PC-3 (cell line): ENCODE data around the gene DAB1. TPM values are rescaled to one million over a fixed set of nuclear protein-coding genes. Genes with fewer than 3 reads are reported as not detected.

Experiments
- ATAC-seq: fragments of 200-7000 bp; cut with Tn5 transposase; 2 replicates; pipeline ENCODE4 v1.9.1; 2020; ENCODE audit warnings: mild to moderate bottlenecking, moderate library complexity
- BruUV-seq: library from RNA; stranded (reverse); fragments of 400-500 nt; replicated peaks from 2 replicates; lab custom pipeline; 2021; lab: Mats Ljungman, UMichigan
- CTCF ChIA-PET: fragments of 300-600 bp; sonication (Branson Sonifier 250); formaldehyde crosslinking; loops from one replicate; lab custom pipeline; 2022; ENCODE audit warnings: antibody characterized with exemption; lab: Charles Lee
- POLR2A ChIA-PET: fragments of 300-600 bp; sonication (Branson Sonifier 250); formaldehyde crosslinking; loops from one replicate; lab custom pipeline; 2022; ENCODE audit warnings: antibody characterized with exemption; ENCODE audit not compliant: unreplicated experiment; lab: Charles Lee
- DNase-seq: peaks from one replicate; pipeline ENCODE4 v3.0.0-alpha.2; 2015
- H2AFZ ChIP-seq: fragments of 300-600 bp; sonication (generic); 2 replicates; pipeline ENCODE4 v1.6.0; 2016; ENCODE audit warnings: antibody characterized with exemption, low read length
- H3F3A ChIP-seq: fragments of 300-600 bp; sonication (generic); one replicate; pipeline ENCODE4 v1.6.0; 2017; ENCODE audit warnings: antibody characterized with exemption, low read length, control low read depth, mild to moderate bottlenecking; ENCODE audit not compliant: unreplicated experiment
- H3K27ac ChIP-seq: fragments of 300-600 bp; sonication (generic); 2 replicates; pipeline ENCODE4 v1.5.1; 2016; ENCODE audit warnings: mild to moderate bottlenecking, low read length
- H3K27me3 ChIP-seq: fragments of 300-600 bp; sonication (generic); 2 replicates; pipeline ENCODE4 v1.6.1; 2016; ENCODE audit warnings: low read length, mixed read lengths
- H3K36me3 ChIP-seq: fragments of 300-600 bp; sonication (generic); 2 replicates; pipeline ENCODE4 v1.6.1; 2016; ENCODE audit warnings: low read depth, mixed run types, low read length, mixed read lengths
- H3K4me1 ChIP-seq: fragments of 300-600 bp; sonication (generic); 2 replicates; pipeline ENCODE4 v1.5.1; 2016; ENCODE audit warnings: low read length; ENCODE audit not compliant: insufficient read depth
- H3K4me2 ChIP-seq: fragments of 300-600 bp; sonication (generic); 2 replicates; pipeline ENCODE4 v1.6.0; 2016; ENCODE audit warnings: low read length
- H3K4me3 ChIP-seq: fragments of 300-600 bp; sonication (generic); 2 replicates; pipeline ENCODE4 v1.5.1; 2016; ENCODE audit warnings: mild to moderate bottlenecking, low read length, mixed read lengths
- H3K79me2 ChIP-seq: fragments of 300-600 bp; sonication (generic); 2 replicates; pipeline ENCODE4 v1.6.1; 2017; ENCODE audit warnings: low read length, mixed read lengths
- H3K9ac ChIP-seq: fragments of 300-600 bp; sonication (generic); 2 replicates; pipeline ENCODE4 v1.6.0; 2016; ENCODE audit warnings: mild to moderate bottlenecking, low read length
- H3K9me2 ChIP-seq: fragments of 300-600 bp; sonication (generic); replicated peaks from 2 replicates; pipeline ENCODE4 v1.6.1; 2016; ENCODE audit warnings: mixed run types, low read length, mixed read lengths
- H3K9me3 ChIP-seq: fragments of 300-600 bp; sonication (generic); 2 replicates; pipeline ENCODE4 v1.6.1; 2016; ENCODE audit warnings: low read length, mixed read lengths
- H4K20me1 ChIP-seq: fragments of 300-600 bp; sonication (generic); 2 replicates; pipeline ENCODE4 v1.6.1; 2016; ENCODE audit warnings: low read length, mixed read lengths
- EZH2 ChIP-seq: fragments of 300-600 bp; sonication (generic); IDR thresholded peaks from one replicate; pipeline ENCODE4 v1.6.1; 2017; ENCODE audit warnings: antibody characterized with exemption, mild to moderate bottlenecking, low read length; ENCODE audit not compliant: unreplicated experiment
- EZH2phosphoT487 ChIP-seq: fragments of 300-600 bp; sonication (generic); IDR thresholded peaks from 2 replicates; pipeline ENCODE4 v1.6.1; 2018; ENCODE audit warnings: mild to moderate bottlenecking, antibody characterized with exemption, low read length, borderline replicate concordance
- intact Hi-C: fragments of 100-400 bp; cut with micrococcal nuclease; formaldehyde crosslinking; loops from 2 replicates; pipeline ENCODE4 v1.9.0; 2023
- total RNA-seq: library from RNA; depleted of rRNA; stranded (reverse); fragments of >200 nt; gene quantifications from 2 replicates; pipeline ENCODE4 v1.2.3, GENCODE V29; 2014
- TF ChIP-seq, protein P1 (sequence below): fragments of 300-600 bp; sonication (generic); conservative IDR thresholded peaks from 2 replicates; pipeline ENCODE4 v1.5.1; 2017; ENCODE audit warnings: antibody characterized with exemption, low read depth, mild to moderate bottlenecking, low read length

The DAB1 gene
- total RNA-seq, 1 experiment from 2014 or later: not detected

DNA sequence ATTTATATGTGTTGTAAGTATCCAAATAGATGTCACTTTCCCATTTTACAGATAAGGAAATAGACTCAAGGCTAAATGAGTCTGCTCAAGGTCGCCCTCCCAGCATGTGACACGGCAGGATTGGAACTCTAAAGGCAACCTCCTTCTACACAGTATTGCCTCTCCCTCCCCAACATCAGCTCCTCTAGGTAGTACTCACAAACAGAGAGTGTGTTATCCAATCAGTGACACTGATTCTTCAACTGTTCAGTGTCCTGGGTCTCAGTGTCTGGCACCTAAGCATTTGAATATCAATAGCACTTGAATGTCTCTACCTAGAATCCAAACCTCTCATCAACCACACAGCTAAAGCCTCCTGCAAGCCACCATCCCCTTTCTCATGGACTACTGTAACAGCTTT, 87.1 kb downstream of the DAB1 start:
- intact Hi-C loops: no loop called here
- Histone ChIP-seq H4K20me1 (no peaks in the 10 kb centered on the region), H3K9ac (no peak overlapping the region), H3K27ac (no peak overlapping the region), H3K4me3 (no peak overlapping the region), H3F3A (no peaks in the 10 kb centered on the region), H3K4me2 (no peak overlapping the region), H2AFZ (no peak overlapping the region), H3K9me2 (no peaks in the 10 kb centered on the region), H3K4me1 (no peaks in the 10 kb centered on the region), H3K27me3 (peaks cover 9% of the 10 kb centered on the region; the same call in 1 of the 2 replicates), H3K36me3 (no peaks in the 10 kb centered on the region), H3K9me3 (no peaks in the 10 kb centered on the region), H3K79me2 (no peaks in the 10 kb centered on the region)
- BruUV-seq: no TSS peak
- ChIA-PET POLR2A (no interaction called here), CTCF (no interaction called here)
- DNase-seq (no peak), ATAC-seq (no peak)
- no peak for TF ChIP-seq EZH2
- TF ChIP-seq, protein P1, sequence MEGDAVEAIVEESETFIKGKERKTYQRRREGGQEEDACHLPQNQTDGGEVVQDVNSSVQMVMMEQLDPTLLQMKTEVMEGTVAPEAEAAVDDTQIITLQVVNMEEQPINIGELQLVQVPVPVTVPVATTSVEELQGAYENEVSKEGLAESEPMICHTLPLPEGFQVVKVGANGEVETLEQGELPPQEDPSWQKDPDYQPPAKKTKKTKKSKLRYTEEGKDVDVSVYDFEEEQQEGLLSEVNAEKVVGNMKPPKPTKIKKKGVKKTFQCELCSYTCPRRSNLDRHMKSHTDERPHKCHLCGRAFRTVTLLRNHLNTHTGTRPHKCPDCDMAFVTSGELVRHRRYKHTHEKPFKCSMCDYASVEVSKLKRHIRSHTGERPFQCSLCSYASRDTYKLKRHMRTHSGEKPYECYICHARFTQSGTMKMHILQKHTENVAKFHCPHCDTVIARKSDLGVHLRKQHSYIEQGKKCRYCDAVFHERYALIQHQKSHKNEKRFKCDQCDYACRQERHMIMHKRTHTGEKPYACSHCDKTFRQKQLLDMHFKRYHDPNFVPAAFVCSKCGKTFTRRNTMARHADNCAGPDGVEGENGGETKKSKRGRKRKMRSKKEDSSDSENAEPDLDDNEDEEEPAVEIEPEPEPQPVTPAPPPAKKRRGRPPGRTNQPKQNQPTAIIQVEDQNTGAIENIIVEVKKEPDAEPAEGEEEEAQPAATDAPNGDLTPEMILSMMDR: no peak
- TF ChIP-seq EZH2phosphoT487: no peak

DNA sequence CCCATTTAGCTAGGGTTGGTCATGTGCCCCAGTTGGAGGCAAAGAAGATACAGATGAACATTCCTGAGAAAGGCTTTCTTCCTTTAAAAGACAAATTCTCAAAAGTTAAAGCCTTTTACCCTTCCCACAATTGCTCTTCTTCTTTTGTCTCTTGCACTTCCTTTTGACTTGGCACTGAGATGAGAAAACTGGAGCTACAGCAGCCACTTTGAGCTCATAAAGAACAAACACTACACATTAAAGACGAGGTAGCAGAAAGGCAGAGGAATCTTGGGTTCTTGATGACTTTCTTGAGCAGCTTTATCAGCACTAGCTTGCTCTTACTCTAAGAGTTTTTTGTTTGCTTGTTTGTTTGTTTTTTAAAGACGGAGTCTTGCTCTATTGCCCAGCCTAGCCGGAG, 92.2 kb downstream of the DAB1 start:
- Histone ChIP-seq H3K27ac (no peak overlapping the region), H3K9ac (no peak overlapping the region), H3K4me3 (no peak overlapping the region), H3K4me1 (no peaks in the 10 kb centered on the region), H2AFZ (no peak overlapping the region), H3K9me2 (no peaks in the 10 kb centered on the region), H3K36me3 (no peaks in the 10 kb centered on the region), H3F3A (no peaks in the 10 kb centered on the region), H4K20me1 (no peaks in the 10 kb centered on the region), H3K27me3 (no peaks in the 10 kb centered on the region), H3K4me2 (no peak overlapping the region), H3K79me2 (no peaks in the 10 kb centered on the region), H3K9me3 (no peaks in the 10 kb centered on the region)
- ATAC-seq (no peak), DNase-seq (no peak)
- no peak for TF ChIP-seq EZH2phosphoT487
- TF ChIP-seq EZH2: no peak
- TF ChIP-seq, protein P1: no peak
- CTCF ChIA-PET: no interaction called here
- POLR2A ChIA-PET: no interaction called here
- no TSS peak for BruUV-seq
- intact Hi-C loops: no loop called here

DNA sequence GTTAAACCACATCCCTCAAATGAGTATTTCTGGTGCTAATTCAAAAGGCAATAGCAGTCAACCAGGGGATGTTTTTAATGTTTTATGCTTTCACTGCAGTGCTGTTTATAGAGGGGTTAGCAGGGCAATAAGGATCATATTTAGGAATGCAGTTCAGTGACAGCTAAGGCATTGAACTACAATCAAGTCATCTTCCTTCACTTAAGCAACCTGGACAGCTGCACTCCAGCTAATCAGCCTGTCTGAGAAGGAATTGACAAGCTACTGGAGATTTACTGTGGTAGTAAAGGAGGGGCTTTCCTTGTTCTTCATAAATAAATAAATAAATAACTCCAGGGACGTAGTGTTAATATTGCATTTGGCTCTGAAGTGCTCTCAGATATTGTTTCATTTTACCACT, 93.9 kb downstream of the DAB1 start:
- Histone ChIP-seq H2AFZ (no peak overlapping the region), H3K9me3 (no peaks in the 10 kb centered on the region), H3K4me1 (no peaks in the 10 kb centered on the region), H3K9ac (no peak overlapping the region), H3K36me3 (no peaks in the 10 kb centered on the region), H3F3A (no peaks in the 10 kb centered on the region), H3K27me3 (no peaks in the 10 kb centered on the region), H3K79me2 (no peaks in the 10 kb centered on the region), H3K27ac (no peak overlapping the region), H3K9me2 (no peaks in the 10 kb centered on the region), H3K4me3 (no peak overlapping the region), H4K20me1 (no peaks in the 10 kb centered on the region), H3K4me2 (no peak overlapping the region)
- intact Hi-C loops: no loop called here
- POLR2A ChIA-PET: no interaction called here
- DNase-seq (no peak), ATAC-seq (no peak)
- BruUV-seq: no TSS peak
- TF ChIP-seq, protein P1: no peak
- TF ChIP-seq EZH2 (no peak), EZH2phosphoT487 (no peak)
- CTCF ChIA-PET: no interaction called here
